HepG2 (cell line): ENCODE results near the gene EBF4. TPM values are rescaled to one million over a fixed set of nuclear protein-coding genes. Genes with fewer than 3 reads are reported as not detected.
A peak's percentile ranks its signal among the peaks of the same experiment; 100 is the strongest.

Experiments used
- BRCA1 ChIP-seq: sonication (generic); formaldehyde crosslinking; IDR thresholded peaks from 2 replicates; pipeline ENCODE4 v1.4.0; 2020; ENCODE audit warnings: missing genetic modification reagents
- ELF4 ChIP-seq: sonication (generic); formaldehyde crosslinking; IDR thresholded peaks from 2 replicates; pipeline ENCODE4 v1.5.0; 2020; ENCODE audit warnings: missing genetic modification reagents, mild to moderate bottlenecking, moderate library complexity, borderline replicate concordance
- KAT2B ChIP-seq: fragments of 150-350 bp; IDR thresholded peaks from 2 replicates; pipeline ENCODE4 v1.6.1; 2014; ENCODE audit warnings: low read depth, low read length, borderline replicate concordance
- NFKB2 ChIP-seq: sonication (generic); formaldehyde crosslinking; IDR thresholded peaks from 2 replicates; pipeline ENCODE4 v1.4.0; 2020; ENCODE audit warnings: missing genetic modification reagents, borderline replicate concordance
- RBM39 ChIP-seq: fragments of 200-400 bp; formaldehyde crosslinking; IDR thresholded peaks from one replicate; pipeline ENCODE4 v1.6.1; 2018; ENCODE audit warnings: antibody characterized with exemption, mild to moderate bottlenecking, low read depth, low read length; ENCODE audit not compliant: poor library complexity, severe bottlenecking
- RELA ChIP-seq: sonication (generic); formaldehyde crosslinking; IDR thresholded peaks from 2 replicates; pipeline ENCODE4 v1.4.0; 2020; ENCODE audit warnings: missing genetic modification reagents
- RFXANK ChIP-seq: IDR thresholded peaks from 2 replicates; pipeline ENCODE4 v1.6.1; 2016
- RXRA ChIP-seq: sonication (generic); formaldehyde crosslinking; IDR thresholded peaks from 2 replicates; pipeline ENCODE4 v1.5.1; 2020; ENCODE audit warnings: missing genetic modification reagents
- SIN3B ChIP-seq: fragments of 150-350 bp; IDR thresholded peaks from 2 replicates; pipeline ENCODE4 v1.6.1; 2014; ENCODE audit warnings: low read length
- SP2 ChIP-seq: sonication (generic); formaldehyde crosslinking; IDR thresholded peaks from 2 replicates; pipeline ENCODE4 v1.5.1; 2020; ENCODE audit warnings: mild to moderate bottlenecking, missing genetic modification reagents
- TOPORS ChIP-seq: sonication (generic); formaldehyde crosslinking; IDR thresholded peaks from 2 replicates; pipeline ENCODE4 v1.8.0; 2023; ENCODE audit warnings: mild to moderate bottlenecking, missing genetic modification reagents
- ZIK1 ChIP-seq: sonication (generic); formaldehyde crosslinking; IDR thresholded peaks from 2 replicates; pipeline ENCODE4 v1.5.0; 2020; ENCODE audit warnings: mild to moderate bottlenecking, low read depth, missing genetic modification reagents, borderline replicate concordance
- ZNF777 ChIP-seq: sonication (generic); formaldehyde crosslinking; IDR thresholded peaks from 2 replicates; pipeline ENCODE4 v1.4.0; 2020; ENCODE audit warnings: missing genetic modification reagents
- polyA plus RNA-seq, 8 experiments: library from polyadenylated mRNA; depleted of rRNA in 3 of 8; stranded (reverse) in 7 of 8; unstranded in 1 of 8; fragments of >200 nt; fragmentation: Illumina TruSeq in 4 of 8; extraction: Trizol in 4 of 8; gene quantifications; 2 replicates each; pipeline versions ENCODE4 v1.2.1 to v1.2.3, GENCODE V29; 2011 to 2016; ENCODE audit warnings: low read depth in 4 of 8, missing spikeins in 1 of 8, mixed read lengths in 1 of 8; ENCODE audit not compliant: insufficient read depth in 1 of 8
- total RNA-seq, 5 experiments: library from RNA; depleted of rRNA; stranded (reverse); fragments of >200 nt; fragmentation: Illumina TruSeq; extraction: Trizol; gene quantifications; 2 replicates each; pipeline ENCODE4 v1.2.3, GENCODE V29; 2016; ENCODE audit warnings: low read depth in 1 of 5
- TF ChIP-seq, protein P1 (sequence below): sonication (generic); formaldehyde crosslinking; IDR thresholded peaks from 2 replicates; pipeline ENCODE4 v1.5.0; 2020; ENCODE audit warnings: missing genetic modification reagents
- TF ChIP-seq, protein P2 (sequence below), 2 experiments: fragments of 450-650 bp in 1 of 2; sonication (generic) in 1 of 2; formaldehyde crosslinking; IDR thresholded peaks; 2 replicates each; pipeline versions ENCODE4 v1.5.0 to v1.8.0; 2020 to 2022; ENCODE audit warnings: mild to moderate bottlenecking in 1 of 2, missing genetic modification reagents in 1 of 2
- TF ChIP-seq, protein P3 (sequence below): sonication (generic); formaldehyde crosslinking; IDR thresholded peaks from 2 replicates; pipeline ENCODE4 v1.8.1; 2022; ENCODE audit warnings: low read depth, mild to moderate bottlenecking, missing genetic modification reagents
- TF ChIP-seq, protein P4 (sequence below): sonication (generic); formaldehyde crosslinking; IDR thresholded peaks from 2 replicates; pipeline ENCODE4 v1.9.0; 2021; ENCODE audit warnings: missing genetic modification reagents, borderline replicate concordance
- TF ChIP-seq, protein P5 (sequence below): sonication (generic); formaldehyde crosslinking; IDR thresholded peaks from 2 replicates; pipeline ENCODE4 v1.4.0; 2020; ENCODE audit warnings: missing genetic modification reagents, borderline replicate concordance
- TF ChIP-seq, protein P6 (sequence below): sonication (generic); IDR thresholded peaks from 2 replicates; pipeline ENCODE4 v1.6.1; 2016; ENCODE audit warnings: low read depth, borderline replicate concordance

Gene EBF4
- total and polyA plus RNA-seq, 2 of the 13 experiments (the other 11 are each of a cell fraction or from before 2014, with no cell fraction given), result 0.84 to 2.2 TPM

DNA sequence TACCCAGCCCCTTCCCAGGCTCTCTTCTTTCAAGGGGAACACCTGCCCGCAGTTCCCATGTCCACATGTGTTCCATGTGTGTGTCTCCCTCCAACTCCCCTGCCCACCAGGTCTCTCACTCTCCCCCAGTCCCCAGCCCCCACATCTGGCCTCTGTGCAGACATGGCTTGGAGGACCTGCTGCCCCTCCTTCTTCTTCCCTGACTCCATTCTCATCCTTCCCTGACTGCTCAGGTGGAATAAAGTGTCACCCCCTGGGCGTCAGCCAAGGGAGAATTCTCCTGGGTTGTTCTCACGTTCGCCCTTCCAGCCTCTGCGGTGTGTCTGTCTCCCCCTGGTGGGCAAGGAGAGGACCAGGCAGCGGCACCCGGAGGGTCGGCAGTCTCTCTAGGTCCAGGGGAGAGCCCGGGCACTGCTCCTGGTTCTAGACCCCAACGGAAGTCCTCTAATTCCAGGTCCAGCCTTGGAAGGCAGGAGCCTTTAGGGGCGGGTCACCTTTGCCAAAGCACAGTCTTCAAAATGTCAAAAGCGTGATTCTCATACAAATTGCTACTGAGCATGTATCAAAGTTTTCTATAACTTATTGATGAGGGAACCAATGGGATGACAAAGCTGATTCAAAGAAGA is 50.5 kb downstream of the EBF4 start (continued):
- TF ChIP-seq NFKB2, result 0 out of 2 replicates have a peak, but pooled peaks have one; percentile 33
- TF ChIP-seq SP2 (CRISPR knock-in tag), result no peak
- TF ChIP-seq, protein P1, sequence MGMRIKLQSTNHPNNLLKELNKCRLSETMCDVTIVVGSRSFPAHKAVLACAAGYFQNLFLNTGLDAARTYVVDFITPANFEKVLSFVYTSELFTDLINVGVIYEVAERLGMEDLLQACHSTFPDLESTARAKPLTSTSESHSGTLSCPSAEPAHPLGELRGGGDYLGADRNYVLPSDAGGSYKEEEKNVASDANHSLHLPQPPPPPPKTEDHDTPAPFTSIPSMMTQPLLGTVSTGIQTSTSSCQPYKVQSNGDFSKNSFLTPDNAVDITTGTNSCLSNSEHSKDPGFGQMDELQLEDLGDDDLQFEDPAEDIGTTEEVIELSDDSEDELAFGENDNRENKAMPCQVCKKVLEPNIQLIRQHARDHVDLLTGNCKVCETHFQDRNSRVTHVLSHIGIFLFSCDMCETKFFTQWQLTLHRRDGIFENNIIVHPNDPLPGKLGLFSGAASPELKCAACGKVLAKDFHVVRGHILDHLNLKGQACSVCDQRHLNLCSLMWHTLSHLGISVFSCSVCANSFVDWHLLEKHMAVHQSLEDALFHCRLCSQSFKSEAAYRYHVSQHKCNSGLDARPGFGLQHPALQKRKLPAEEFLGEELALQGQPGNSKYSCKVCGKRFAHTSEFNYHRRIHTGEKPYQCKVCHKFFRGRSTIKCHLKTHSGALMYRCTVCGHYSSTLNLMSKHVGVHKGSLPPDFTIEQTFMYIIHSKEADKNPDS (CRISPR knock-in tag), result no peak
- TF ChIP-seq SIN3B, result no peak
- TF ChIP-seq RXRA, result no peak
- TF ChIP-seq, protein P2, sequence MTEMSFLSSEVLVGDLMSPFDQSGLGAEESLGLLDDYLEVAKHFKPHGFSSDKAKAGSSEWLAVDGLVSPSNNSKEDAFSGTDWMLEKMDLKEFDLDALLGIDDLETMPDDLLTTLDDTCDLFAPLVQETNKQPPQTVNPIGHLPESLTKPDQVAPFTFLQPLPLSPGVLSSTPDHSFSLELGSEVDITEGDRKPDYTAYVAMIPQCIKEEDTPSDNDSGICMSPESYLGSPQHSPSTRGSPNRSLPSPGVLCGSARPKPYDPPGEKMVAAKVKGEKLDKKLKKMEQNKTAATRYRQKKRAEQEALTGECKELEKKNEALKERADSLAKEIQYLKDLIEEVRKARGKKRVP (CRISPR knock-in tag; IDR thresholded peaks at IDR 0.05), result no peak
- TF ChIP-seq ZIK1 (CRISPR knock-in tag), result no peak
- no peak for TF ChIP-seq BRCA1 (CRISPR knock-in tag)
- no peak for TF ChIP-seq TOPORS (CRISPR knock-in tag)
- TF ChIP-seq RELA (CRISPR knock-in tag), result 0 out of 2 replicates have a peak, but pooled peaks have one; percentile 75
- TF ChIP-seq RFXANK (CRISPR knock-in tag), result no peak
- TF ChIP-seq ZNF777 (CRISPR knock-in tag), result no peak
- TF ChIP-seq, protein P3, sequence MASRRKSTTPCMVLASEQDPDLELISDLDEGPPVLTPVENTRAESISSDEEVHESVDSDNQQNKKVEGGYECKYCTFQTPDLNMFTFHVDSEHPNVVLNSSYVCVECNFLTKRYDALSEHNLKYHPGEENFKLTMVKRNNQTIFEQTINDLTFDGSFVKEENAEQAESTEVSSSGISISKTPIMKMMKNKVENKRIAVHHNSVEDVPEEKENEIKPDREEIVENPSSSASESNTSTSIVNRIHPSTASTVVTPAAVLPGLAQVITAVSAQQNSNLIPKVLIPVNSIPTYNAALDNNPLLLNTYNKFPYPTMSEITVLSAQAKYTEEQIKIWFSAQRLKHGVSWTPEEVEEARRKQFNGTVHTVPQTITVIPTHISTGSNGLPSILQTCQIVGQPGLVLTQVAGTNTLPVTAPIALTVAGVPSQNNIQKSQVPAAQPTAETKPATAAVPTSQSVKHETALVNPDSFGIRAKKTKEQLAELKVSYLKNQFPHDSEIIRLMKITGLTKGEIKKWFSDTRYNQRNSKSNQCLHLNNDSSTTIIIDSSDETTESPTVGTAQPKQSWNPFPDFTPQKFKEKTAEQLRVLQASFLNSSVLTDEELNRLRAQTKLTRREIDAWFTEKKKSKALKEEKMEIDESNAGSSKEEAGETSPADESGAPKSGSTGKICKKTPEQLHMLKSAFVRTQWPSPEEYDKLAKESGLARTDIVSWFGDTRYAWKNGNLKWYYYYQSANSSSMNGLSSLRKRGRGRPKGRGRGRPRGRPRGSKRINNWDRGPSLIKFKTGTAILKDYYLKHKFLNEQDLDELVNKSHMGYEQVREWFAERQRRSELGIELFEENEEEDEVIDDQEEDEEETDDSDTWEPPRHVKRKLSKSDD, result no peak
- TF ChIP-seq KAT2B, result no peak
- TF ChIP-seq, protein P4, sequence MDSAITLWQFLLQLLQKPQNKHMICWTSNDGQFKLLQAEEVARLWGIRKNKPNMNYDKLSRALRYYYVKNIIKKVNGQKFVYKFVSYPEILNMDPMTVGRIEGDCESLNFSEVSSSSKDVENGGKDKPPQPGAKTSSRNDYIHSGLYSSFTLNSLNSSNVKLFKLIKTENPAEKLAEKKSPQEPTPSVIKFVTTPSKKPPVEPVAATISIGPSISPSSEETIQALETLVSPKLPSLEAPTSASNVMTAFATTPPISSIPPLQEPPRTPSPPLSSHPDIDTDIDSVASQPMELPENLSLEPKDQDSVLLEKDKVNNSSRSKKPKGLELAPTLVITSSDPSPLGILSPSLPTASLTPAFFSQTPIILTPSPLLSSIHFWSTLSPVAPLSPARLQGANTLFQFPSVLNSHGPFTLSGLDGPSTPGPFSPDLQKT (CRISPR knock-in tag), result no peak
- no peak for TF ChIP-seq ELF4
- no peak for TF ChIP-seq RBM39
- TF ChIP-seq, protein P5, sequence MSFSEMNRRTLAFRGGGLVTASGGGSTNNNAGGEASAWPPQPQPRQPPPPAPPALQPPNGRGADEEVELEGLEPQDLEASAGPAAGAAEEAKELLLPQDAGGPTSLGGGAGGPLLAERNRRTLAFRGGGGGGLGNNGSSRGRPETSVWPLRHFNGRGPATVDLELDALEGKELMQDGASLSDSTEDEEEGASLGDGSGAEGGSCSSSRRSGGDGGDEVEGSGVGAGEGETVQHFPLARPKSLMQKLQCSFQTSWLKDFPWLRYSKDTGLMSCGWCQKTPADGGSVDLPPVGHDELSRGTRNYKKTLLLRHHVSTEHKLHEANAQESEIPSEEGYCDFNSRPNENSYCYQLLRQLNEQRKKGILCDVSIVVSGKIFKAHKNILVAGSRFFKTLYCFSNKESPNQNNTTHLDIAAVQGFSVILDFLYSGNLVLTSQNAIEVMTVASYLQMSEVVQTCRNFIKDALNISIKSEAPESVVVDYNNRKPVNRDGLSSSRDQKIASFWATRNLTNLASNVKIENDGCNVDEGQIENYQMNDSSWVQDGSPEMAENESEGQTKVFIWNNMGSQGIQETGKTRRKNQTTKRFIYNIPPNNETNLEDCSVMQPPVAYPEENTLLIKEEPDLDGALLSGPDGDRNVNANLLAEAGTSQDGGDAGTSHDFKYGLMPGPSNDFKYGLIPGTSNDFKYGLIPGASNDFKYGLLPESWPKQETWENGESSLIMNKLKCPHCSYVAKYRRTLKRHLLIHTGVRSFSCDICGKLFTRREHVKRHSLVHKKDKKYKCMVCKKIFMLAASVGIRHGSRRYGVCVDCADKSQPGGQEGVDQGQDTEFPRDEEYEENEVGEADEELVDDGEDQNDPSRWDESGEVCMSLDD (CRISPR knock-in tag), result no peak
- TF ChIP-seq, protein P6, sequence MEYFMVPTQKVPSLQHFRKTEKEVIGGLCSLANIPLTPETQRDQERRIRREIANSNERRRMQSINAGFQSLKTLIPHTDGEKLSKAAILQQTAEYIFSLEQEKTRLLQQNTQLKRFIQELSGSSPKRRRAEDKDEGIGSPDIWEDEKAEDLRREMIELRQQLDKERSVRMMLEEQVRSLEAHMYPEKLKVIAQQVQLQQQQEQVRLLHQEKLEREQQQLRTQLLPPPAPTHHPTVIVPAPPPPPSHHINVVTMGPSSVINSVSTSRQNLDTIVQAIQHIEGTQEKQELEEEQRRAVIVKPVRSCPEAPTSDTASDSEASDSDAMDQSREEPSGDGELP, result no peak
